ENCODE measurements around the gene ANKRD34C. TPM values are rescaled to one million over a fixed set of nuclear protein-coding genes. Genes with fewer than 3 reads are reported as not detected.
"Not testable (repeated sequence)": the region's sequence is repeated elsewhere in the genome, so short reads cannot be mapped to it uniquely, and the experiment has no call there.

The ANKRD34C gene
- total RNA-seq, 6 experiments from 2014 or later = not detected

GRCh38 chr15:79316864-79317263 is 34.3 kb downstream of the ANKRD34C start:
- Mint-ChIP-seq H3K4me1 (ENCODE audit: low read depth) (peaks cover 25% of the 10 kb centered on the region), H3K36me3 (ENCODE audit: low read depth) (peaks cover 70% of the 10 kb centered on the region), H3K9me3 (no peaks in the 10 kb centered on the region), H3K4me3 (no peak overlapping the region), H3K27ac (no peak overlapping the region), H3K27me3 (ENCODE audit: insufficient read depth) (no peaks in the 10 kb centered on the region; the same call in 1 of the 2 replicates)
- TF ChIP-seq, protein P1, sequence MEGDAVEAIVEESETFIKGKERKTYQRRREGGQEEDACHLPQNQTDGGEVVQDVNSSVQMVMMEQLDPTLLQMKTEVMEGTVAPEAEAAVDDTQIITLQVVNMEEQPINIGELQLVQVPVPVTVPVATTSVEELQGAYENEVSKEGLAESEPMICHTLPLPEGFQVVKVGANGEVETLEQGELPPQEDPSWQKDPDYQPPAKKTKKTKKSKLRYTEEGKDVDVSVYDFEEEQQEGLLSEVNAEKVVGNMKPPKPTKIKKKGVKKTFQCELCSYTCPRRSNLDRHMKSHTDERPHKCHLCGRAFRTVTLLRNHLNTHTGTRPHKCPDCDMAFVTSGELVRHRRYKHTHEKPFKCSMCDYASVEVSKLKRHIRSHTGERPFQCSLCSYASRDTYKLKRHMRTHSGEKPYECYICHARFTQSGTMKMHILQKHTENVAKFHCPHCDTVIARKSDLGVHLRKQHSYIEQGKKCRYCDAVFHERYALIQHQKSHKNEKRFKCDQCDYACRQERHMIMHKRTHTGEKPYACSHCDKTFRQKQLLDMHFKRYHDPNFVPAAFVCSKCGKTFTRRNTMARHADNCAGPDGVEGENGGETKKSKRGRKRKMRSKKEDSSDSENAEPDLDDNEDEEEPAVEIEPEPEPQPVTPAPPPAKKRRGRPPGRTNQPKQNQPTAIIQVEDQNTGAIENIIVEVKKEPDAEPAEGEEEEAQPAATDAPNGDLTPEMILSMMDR (IDR thresholded peaks at IDR 0.05) = no peak
- no peak for DNase-seq

DNA sequence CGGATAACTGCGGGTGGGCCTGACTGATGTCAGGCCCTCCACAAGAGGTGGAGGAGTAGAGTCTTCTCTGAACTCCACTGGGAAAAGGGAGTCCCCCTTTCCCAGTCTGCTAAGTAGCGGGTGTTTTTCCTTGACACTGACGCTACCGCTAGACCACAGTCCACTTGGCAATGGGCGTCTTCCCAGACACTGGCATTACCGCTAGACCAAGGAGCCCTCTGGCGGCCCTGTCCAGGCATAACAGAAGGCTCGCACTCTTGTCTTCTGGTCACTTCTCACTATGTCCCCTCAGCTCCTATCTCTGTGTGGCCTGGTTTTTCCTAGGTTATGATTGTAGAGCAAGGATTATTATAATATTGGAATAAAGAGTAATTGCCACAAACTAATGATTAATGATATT is 37.5 kb downstream of the ANKRD34C start:
- peaks cover 55% of the 10 kb centered on the region for H3K36me3 Mint-ChIP-seq (ENCODE audit: low read depth)
- H3K9me3 Mint-ChIP-seq; H3K27ac Mint-ChIP-seq; DNase-seq; H3K4me1 Mint-ChIP-seq (ENCODE audit: low read depth); H3K27me3 Mint-ChIP-seq (ENCODE audit: insufficient read depth); H3K4me3 Mint-ChIP-seq: not testable (repeated sequence)

- DNase-seq = no peak
- no peaks in the 10 kb centered on the region; the same call in 1 of the 2 replicates for H3K27me3 Mint-ChIP-seq (ENCODE audit: insufficient read depth)
Observed at GRCh38 chr15:79321876-79322275, 39.4 kb downstream of the ANKRD34C start.

DNA sequence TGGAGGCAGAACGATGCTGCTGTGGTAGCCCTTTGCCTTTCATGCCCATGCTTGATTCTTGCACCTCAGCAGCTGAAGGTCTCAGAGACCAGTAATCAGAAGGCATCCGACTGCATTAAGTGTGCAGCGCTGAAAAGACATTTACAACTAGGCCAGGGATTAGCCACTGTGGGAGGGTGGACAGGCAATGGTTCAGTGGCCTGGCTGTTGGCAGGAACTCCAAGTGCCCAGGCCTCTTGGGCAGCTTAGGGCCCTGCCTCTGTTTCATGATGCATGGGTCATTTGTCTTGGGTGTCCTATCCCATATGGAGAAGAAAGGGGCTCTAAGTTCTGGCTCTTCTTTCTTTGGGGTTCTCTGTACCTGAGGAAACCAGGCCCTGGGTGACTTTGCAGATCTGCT is 39.8 kb downstream of the ANKRD34C start:
- no peaks in the 10 kb centered on the region; the same call in 1 of the 2 replicates for H3K4me1 Mint-ChIP-seq (ENCODE audit: low read depth)
- TF ChIP-seq, protein P1 (IDR thresholded peaks at IDR 0.05) = no peak
- H3K27me3 Mint-ChIP-seq (ENCODE audit: insufficient read depth) = no peaks in the 10 kb centered on the region; the same call in 1 of the 2 replicates
- no peak overlapping the region for H3K27ac Mint-ChIP-seq
- H3K36me3 Mint-ChIP-seq (ENCODE audit: low read depth) = peaks cover 45% of the 10 kb centered on the region
- no peak overlapping the region for H3K4me3 Mint-ChIP-seq
- DNase-seq = no peak
- no peaks in the 10 kb centered on the region for H3K9me3 Mint-ChIP-seq

More at GRCh38 chr15:79321876-79322275, 39.4 kb downstream of the ANKRD34C start:
- TF ChIP-seq, protein P1 (IDR thresholded peaks at IDR 0.05) = no peak
- no peak overlapping the region for H3K4me3 Mint-ChIP-seq
- no peak overlapping the region for H3K27ac Mint-ChIP-seq
- H3K9me3 Mint-ChIP-seq = no peaks in the 10 kb centered on the region
- no peaks in the 10 kb centered on the region; the same call in 1 of the 2 replicates for H3K4me1 Mint-ChIP-seq (ENCODE audit: low read depth)
- peaks cover 50% of the 10 kb centered on the region for H3K36me3 Mint-ChIP-seq (ENCODE audit: low read depth)

GRCh38 chr15:79322945-79323344 is 40.4 kb downstream of the ANKRD34C start:
- Mint-ChIP-seq H3K27me3 (ENCODE audit: insufficient read depth) (no peaks in the 10 kb centered on the region; the same call in 1 of the 2 replicates), H3K4me1 (ENCODE audit: low read depth) (no peaks in the 10 kb centered on the region; the same call in 1 of the 2 replicates), H3K4me3 (no peak overlapping the region), H3K9me3 (no peaks in the 10 kb centered on the region), H3K27ac (no peak overlapping the region), H3K36me3 (ENCODE audit: low read depth) (peaks cover 39% of the 10 kb centered on the region)
- DNase-seq = no peak
- TF ChIP-seq, protein P1 (IDR thresholded peaks at IDR 0.05) = no peak

DNA sequence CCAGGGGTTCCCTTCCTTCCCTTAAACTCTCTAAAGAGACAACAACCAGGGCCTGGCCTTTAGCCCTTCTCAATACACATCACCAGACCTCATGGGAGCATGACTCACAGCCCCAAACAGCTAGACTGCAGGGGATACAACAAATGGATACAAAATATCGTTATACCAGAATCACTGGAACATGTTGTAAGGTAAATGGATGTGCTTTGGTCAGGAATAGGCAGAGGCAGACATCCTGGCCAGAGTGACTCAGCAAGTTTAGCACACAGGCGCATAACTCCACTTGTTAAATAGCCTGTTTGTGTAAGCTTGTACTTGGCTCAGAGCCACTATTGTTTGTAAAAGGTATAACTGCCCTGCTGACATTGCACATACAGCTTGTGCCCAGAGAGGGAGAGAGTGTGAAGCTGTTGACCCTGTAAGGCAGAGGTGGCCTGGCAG is 46.7 kb downstream of the ANKRD34C start:
- no peaks in the 10 kb centered on the region for H3K9me3 Mint-ChIP-seq
- peak overlapping the region; percentile 73 for H3K27ac Mint-ChIP-seq
- no peaks in the 10 kb centered on the region for H3K27me3 Mint-ChIP-seq (ENCODE audit: insufficient read depth)
- peaks cover 13% of the 10 kb centered on the region for H3K4me1 Mint-ChIP-seq (ENCODE audit: low read depth)
- TF ChIP-seq, protein P1 (IDR thresholded peaks at IDR 0.05) = no peak
- no peak overlapping the region for H3K4me3 Mint-ChIP-seq
- DNase-seq = peak; percentile 23
- H3K36me3 Mint-ChIP-seq (ENCODE audit: low read depth) = peaks cover 14% of the 10 kb centered on the region

Other genes starting within 250 kb of the ANKRD34C start
- gene RASGRF1, start 191.9 kb upstream of the ANKRD34C start, total RNA-seq (2021; fragmentation: NEBNext Ultra II Directional; extraction: Animal tissue kit (Norgen Biotek cat#: 25700)) = under 1 TPM; 0.09 to 0.31 (median 0.18) TPM
- 100 to 1,000 TPM; 135 to 176 (median 154) TPM for gene TMED3, start 28.4 kb downstream of the ANKRD34C start, total RNA-seq (2021; fragmentation: NEBNext Ultra II Directional; extraction: Animal tissue kit (Norgen Biotek cat#: 25700))
- under 1 TPM; 0.35 to 0.62 (median 0.52) TPM for gene MINAR1, start 149.6 kb downstream of the ANKRD34C start, total RNA-seq (2021; fragmentation: NEBNext Ultra II Directional; extraction: Animal tissue kit (Norgen Biotek cat#: 25700))